ENCODE measurements around the gene DENND6A. TPM values are rescaled to one million over a fixed set of nuclear protein-coding genes. Genes with fewer than 3 reads are reported as not detected.

Gene DENND6A
- total and polyA plus RNA-seq, 2 of the 13 experiments (the other 11 are each of a cell fraction or from before 2014, with no cell fraction given): 9.4 to 11.1 TPM

- no peak for DNase-seq (ENCODE audit: low spot score)
- Histone ChIP-seq H3K9me3 (ENCODE audit: low read length) (no peaks in the 10 kb centered on the region), H3K36me3 (replicated peaks in 1 of 2; ENCODE audit: control insufficient read depth in 1 of 2, insufficient read depth in 2 of 2, low read length in 2 of 2) (no peaks in the 10 kb centered on the region), H4K20me1 (ENCODE audit: insufficient read depth, low read length) (0 out of 2 replicates have a peak, but pooled peaks cover 4% of the 10 kb centered on the region), H3K4me1 (ENCODE audit: insufficient read depth, low read length) (peaks cover 44% of the 10 kb centered on the region), H3K27me3 (ENCODE audit: control insufficient read depth in 1 of 2, insufficient read depth in 2 of 2, low read length in 2 of 2) (no peaks in the 10 kb centered on the region), H3K4me2 (ENCODE audit: low read depth, low read length) (no peak overlapping the region), H3K4me3 (replicated peaks in 1 of 3; ENCODE audit: insufficient read depth in 1 of 3, low read depth in 2 of 3, low read length in 3 of 3) (no peak overlapping the region), H3K27ac (ENCODE audit: extremely low read length, insufficient read depth, low read length) (no peak overlapping the region), H2AFZ (ENCODE audit: low read length) (no peak overlapping the region), H3K9ac (ENCODE audit: insufficient read depth, low read depth, low read length) (no peak overlapping the region), H3K79me2 (ENCODE audit: insufficient read depth, low read length) (peaks cover 43% of the 10 kb centered on the region)
- intact Hi-C loops (cut with micrococcal nuclease; ENCODE audit: unreplicated experiment) (no loop called here), in situ Hi-C loops (cut with HindIII; ENCODE audit: extremely low pct_ligation_motif_present, low pct_unique_long_range_greater_than_20kb) (no loop called here)
- no TSS peak for BruUV-seq (replicated peaks)
- TF ChIP-seq IRF2 (CRISPR knock-in tag; IDR thresholded peaks at IDR 0.05) (no peak), ZNF121 (CRISPR knock-in tag; IDR thresholded peaks at IDR 0.05) (peak; percentile 78)
- ATAC-seq: no peak
- WGBS (ENCODE audit: low lambda C conversion rate): 84% methylated on average over 4 of the region's 4 CpGs
- ChIA-PET CTCF (ENCODE audit: low intra/inter-chr PET ratio, low total read pairs) (no interaction called here), POLR2A (no interaction called here)
- no peak for FAIRE-seq
Observed at GRCh38 chr3:57689367-57690053, 3.4 kb downstream of the DENND6A start.

GRCh38 chr3:57688291-57688690 is 4.6 kb downstream of the DENND6A start:
- ChIA-PET POLR2A (interaction anchor here (0.6 kb wide), 1 partner anchor 74 kb away, joined by 3 read pairs; no protein-coding TSS in a partner anchor), CTCF (ENCODE audit: low intra/inter-chr PET ratio, low total read pairs) (no interaction called here)
- 97% methylated on average over 3 of the region's 3 CpGs for WGBS (ENCODE audit: low lambda C conversion rate)
- intact Hi-C loops (cut with micrococcal nuclease; ENCODE audit: unreplicated experiment): no loop called here
- Histone ChIP-seq H3K27me3 (ENCODE audit: control insufficient read depth in 1 of 2, insufficient read depth in 2 of 2, low read length in 2 of 2) (no peaks in the 10 kb centered on the region), H3K79me2 (ENCODE audit: insufficient read depth, low read length) (peaks cover 43% of the 10 kb centered on the region), H3K27ac (ENCODE audit: extremely low read length, insufficient read depth, low read length) (no peak overlapping the region), H4K20me1 (ENCODE audit: insufficient read depth, low read length) (0 out of 2 replicates have a peak, but pooled peaks cover 4% of the 10 kb centered on the region), H2AFZ (ENCODE audit: low read length) (no peak overlapping the region), H3K9ac (ENCODE audit: insufficient read depth, low read depth, low read length) (no peak overlapping the region), H3K4me3 (replicated peaks in 1 of 3; ENCODE audit: insufficient read depth in 1 of 3, low read depth in 2 of 3, low read length in 3 of 3) (no peak overlapping the region), H3K4me1 (ENCODE audit: insufficient read depth, low read length) (peaks cover 32% of the 10 kb centered on the region), H3K4me2 (ENCODE audit: low read depth, low read length) (no peak overlapping the region), H3K36me3 (replicated peaks in 1 of 2; ENCODE audit: control insufficient read depth in 1 of 2, insufficient read depth in 2 of 2, low read length in 2 of 2) (no peaks in the 10 kb centered on the region), H3K9me3 (ENCODE audit: low read length) (no peaks in the 10 kb centered on the region)
- in situ Hi-C loops (cut with HindIII; ENCODE audit: extremely low pct_ligation_motif_present, low pct_unique_long_range_greater_than_20kb): no loop called here
- ATAC-seq (no peak), FAIRE-seq (no peak), DNase-seq (ENCODE audit: low spot score) (no peak)
- no TSS peak for BruUV-seq (replicated peaks)
- TF ChIP-seq IRF2 (CRISPR knock-in tag; IDR thresholded peaks at IDR 0.05) (no peak), ZNF598 (CRISPR knock-in tag; IDR thresholded peaks at IDR 0.05; ENCODE audit: borderline replicate concordance) (no peak), ELK4 (CRISPR knock-in tag; IDR thresholded peaks at IDR 0.05; ENCODE audit: borderline replicate concordance) (no peak), ZNF143 (CRISPR knock-in tag; IDR thresholded peaks at IDR 0.05) (no peak), ZNF552 (CRISPR knock-in tag; IDR thresholded peaks at IDR 0.05; ENCODE audit: borderline replicate concordance) (no peak), MEF2D (CRISPR knock-in tag; IDR thresholded peaks at IDR 0.05) (no peak)
